ENCODE data around the gene LRRC8E.

- no peak for TF ChIP-seq CREB1 (CRISPR knock-in tag; IDR thresholded peaks at IDR 0.05)
- TF ChIP-seq ELF4 (CRISPR knock-in tag; IDR thresholded peaks at IDR 0.05; ENCODE audit: low read depth) = no peak
- TF ChIP-seq USF1 (CRISPR knock-in tag; IDR thresholded peaks at IDR 0.05) = no peak
- no peak for TF ChIP-seq CTCF (IDR thresholded peaks at IDR 0.05)
- no peak for TF ChIP-seq NR3C1 (CRISPR knock-in tag; conservative IDR thresholded peaks at IDR 0.05; ENCODE audit: low read depth)
- no peak for TF ChIP-seq KAT7 (CRISPR knock-in tag; IDR thresholded peaks at IDR 0.05; ENCODE audit: borderline replicate concordance)
- TF ChIP-seq PRDM15 (CRISPR knock-in tag; IDR thresholded peaks at IDR 0.05) = no peak
- TF ChIP-seq ESRRA (CRISPR knock-in tag; IDR thresholded peaks at IDR 0.05; ENCODE audit: borderline replicate concordance) = no peak
These were observed 34.6 kb upstream of the LRRC8E start for GRCh38 chr19:7853770-7854128.

All from WTC11 (cell line).